AG04450 (cell line): ENCODE measurements around the gene PPP5C. TPM values are rescaled to one million over a fixed set of nuclear protein-coding genes. Genes with fewer than 3 reads are reported as not detected.

ENCODE experiments used
- CTCF ChIA-PET: fragments of 300-600, 350-600 bp; formaldehyde crosslinking; extraction: SDS; loops from one replicate; lab custom pipeline; 2022; ENCODE audit warnings: antibody characterized with exemption, inconsistent platforms; lab: Charles Lee
- POLR2A ChIA-PET: fragments of 350-600 bp; formaldehyde crosslinking; extraction: SDS; loops from one replicate; lab custom pipeline; 2021; ENCODE audit warnings: antibody characterized with exemption, inconsistent platforms; lab: Yijun Ruan, JAX
- DNase-seq: peaks from one replicate; pipeline ENCODE4 v3.0.0-alpha.2; 2011; ENCODE audit warnings: low read depth, low spot score
- H3K27ac ChIP-seq: one replicate; pipeline ENCODE4 v1.5.1; 2012; ENCODE audit warnings: low read depth, low read length, control low read depth
- H3K27me3 ChIP-seq: one replicate; pipeline ENCODE4 v1.6.0; 2012; ENCODE audit warnings: low read length; ENCODE audit not compliant: control insufficient read depth, insufficient read depth
- H3K4me3 ChIP-seq: 2 replicates; pipeline ENCODE4 v1.5.1; 2011; ENCODE audit warnings: mild to moderate bottlenecking, low read depth, low read length, control low read depth
- H3K9me3 ChIP-seq: 2 replicates; pipeline ENCODE4 v1.5.1; 2012; ENCODE audit warnings: low read length; ENCODE audit not compliant: control insufficient read depth, insufficient read depth
- CTCF ChIP-seq: IDR thresholded peaks from 2 replicates; pipeline ENCODE4 v1.5.1; 2011; ENCODE audit warnings: low read depth, low read length, control low read depth, inconsistent platforms
- polyA plus RNA-seq: library from polyadenylated mRNA; depleted of rRNA; stranded (reverse); fragments of >200 nt; gene quantifications from 2 replicates; pipeline ENCODE4 v1.2.3, GENCODE V29; 2011

PPP5C gene
- polyA plus RNA-seq, 1 experiment = 73.7 TPM

GRCh38 chr19:46381756-46382345 lies 35.0 kb downstream of the PPP5C start:
- DNase-seq = no peak
- H3K27ac ChIP-seq = no peak overlapping the region
- no peaks in the 10 kb centered on the region; the same call in 1 of the 2 replicates for H3K9me3 ChIP-seq
- POLR2A ChIA-PET = interaction anchor here (0.5 kb wide), 1 partner anchor 740 kb away, joined by 4 read pairs; no protein-coding TSS in a partner anchor
- CTCF ChIA-PET = no interaction called here
- no peak for TF ChIP-seq CTCF
- no peaks in the 10 kb centered on the region for H3K27me3 ChIP-seq
- H3K4me3 ChIP-seq = no peak overlapping the region

- Histone ChIP-seq H3K27me3 (no peaks in the 10 kb centered on the region), H3K27ac (no peak overlapping the region), H3K9me3 (peaks cover 3% of the 10 kb centered on the region), H3K4me3 (no peak overlapping the region)
- ChIA-PET CTCF (interaction anchor here (0.5 to 2.5 kb wide), 3 partner anchors 12 to 156 kb away, joined by 3 to 16 read pairs (median 4); partner anchors contain the start of gene PPP5C), POLR2A (no interaction called here)
- no peak for TF ChIP-seq CTCF
- no peak for DNase-seq
These were observed 36.4 kb downstream of the PPP5C start for GRCh38 chr19:46383171-46383815.

- Histone ChIP-seq H3K4me3 (no peak overlapping the region), H3K27ac (no peak overlapping the region), H3K27me3 (no peaks in the 10 kb centered on the region), H3K9me3 (peaks cover 9% of the 10 kb centered on the region)
- CTCF ChIA-PET = interaction anchor here (0.5 to 2.5 kb wide), 3 partner anchors 12 to 156 kb away, joined by 3 to 16 read pairs (median 4); partner anchors contain the start of gene PPP5C
- TF ChIP-seq CTCF = no peak
- DNase-seq = no peak
- POLR2A ChIA-PET = no interaction called here
These were observed 37.0 kb downstream of the PPP5C start for GRCh38 chr19:46383846-46384245.

- POLR2A ChIA-PET = no interaction called here
- H3K27me3 ChIP-seq = no peaks in the 10 kb centered on the region
- H3K4me3 ChIP-seq = no peak overlapping the region
- peaks cover 14% of the 10 kb centered on the region for H3K9me3 ChIP-seq
- no peak overlapping the region for H3K27ac ChIP-seq
- no peak for DNase-seq
- no peak for TF ChIP-seq CTCF
- CTCF ChIA-PET = interaction anchor here (0.7 to 2.5 kb wide), 2 partner anchors 11 to 154 kb away, joined by 3 to 16 read pairs; no protein-coding TSS in a partner anchor
These were observed 37.5 kb downstream of the PPP5C start for GRCh38 chr19:46384396-46384795.

- ChIA-PET CTCF (interaction anchor here (1.0 to 2.0 kb wide), 2 partner anchors 10 to 152 kb away, joined by 3 to 17 read pairs; no protein-coding TSS in a partner anchor), POLR2A (interaction anchor here (0.6 kb wide), 1 partner anchor 12 kb away, joined by 4 read pairs; no protein-coding TSS in a partner anchor)
- Histone ChIP-seq H3K4me3 (no peak overlapping the region), H3K27ac (no peak overlapping the region), H3K27me3 (no peaks in the 10 kb centered on the region), H3K9me3 (peaks cover 25% of the 10 kb centered on the region)
- no peak for TF ChIP-seq CTCF
- no peak for DNase-seq
These were observed 38.7 kb downstream of the PPP5C start for GRCh38 chr19:46385636-46386035.
